Parathyroid adenoma (tissue), 2 donors: ENCODE measurements around the gene TMEM88.

ENCODE experiments used
- H2AFZ ChIP-seq: fragments of 300-600 bp; sonication (generic); one replicate; pipeline ENCODE4 v1.7.0; 2017; ENCODE audit warnings: antibody characterized with exemption, mild to moderate bottlenecking
- H3K27ac ChIP-seq: fragments of 300-600 bp; sonication (generic); one replicate; pipeline ENCODE4 v1.7.0; 2017
- H3K27me3 ChIP-seq: fragments of 300-600 bp; sonication (generic); one replicate; pipeline ENCODE4 v1.7.0; 2017; ENCODE audit warnings: low read length; ENCODE audit not compliant: control insufficient read depth, insufficient read depth
- H3K36me3 ChIP-seq: fragments of 300-600 bp; sonication (generic); one replicate; pipeline ENCODE4 v1.7.0; 2017; ENCODE audit warnings: low read length; ENCODE audit not compliant: control insufficient read depth, insufficient read depth
- H3K4me1 ChIP-seq: fragments of 300-600 bp; sonication (generic); one replicate; pipeline ENCODE4 v1.7.0; 2017; ENCODE audit warnings: control low read depth
- H3K4me2 ChIP-seq: fragments of 300-600 bp; sonication (generic); one replicate; pipeline ENCODE4 v1.7.0; 2017; ENCODE audit warnings: low read length
- H3K4me3 ChIP-seq: fragments of 300-600 bp; sonication (generic); one replicate; pipeline ENCODE4 v1.7.0; 2017; ENCODE audit warnings: low read depth, low read length
- H3K79me2 ChIP-seq: fragments of 300-600 bp; sonication (generic); one replicate; pipeline ENCODE4 v1.7.0; 2017; ENCODE audit warnings: control low read depth
- H3K9ac ChIP-seq: fragments of 300-600 bp; sonication (generic); one replicate; pipeline ENCODE4 v1.7.0; 2017; ENCODE audit warnings: mild to moderate bottlenecking
- H3K9me3 ChIP-seq: fragments of 300-600 bp; sonication (generic); one replicate; pipeline ENCODE4 v1.7.0; 2017; ENCODE audit warnings: low read length; ENCODE audit not compliant: control insufficient read depth
- TF ChIP-seq, protein P1 (sequence below): fragments of 300-600 bp; sonication (generic); IDR thresholded peaks from one replicate; pipeline ENCODE4 v1.7.0; 2017; ENCODE audit warnings: antibody characterized with exemption, mild to moderate bottlenecking
- donor health status: primary hyperparathyroidism.

Gene TMEM88

GRCh38 chr17:7883781-7884386 is 29.0 kb downstream of the TMEM88 start:
- Histone ChIP-seq H3K4me3 (peak overlapping the region; percentile 8), H3K27ac (peak overlapping the region; percentile 73)

DNA sequence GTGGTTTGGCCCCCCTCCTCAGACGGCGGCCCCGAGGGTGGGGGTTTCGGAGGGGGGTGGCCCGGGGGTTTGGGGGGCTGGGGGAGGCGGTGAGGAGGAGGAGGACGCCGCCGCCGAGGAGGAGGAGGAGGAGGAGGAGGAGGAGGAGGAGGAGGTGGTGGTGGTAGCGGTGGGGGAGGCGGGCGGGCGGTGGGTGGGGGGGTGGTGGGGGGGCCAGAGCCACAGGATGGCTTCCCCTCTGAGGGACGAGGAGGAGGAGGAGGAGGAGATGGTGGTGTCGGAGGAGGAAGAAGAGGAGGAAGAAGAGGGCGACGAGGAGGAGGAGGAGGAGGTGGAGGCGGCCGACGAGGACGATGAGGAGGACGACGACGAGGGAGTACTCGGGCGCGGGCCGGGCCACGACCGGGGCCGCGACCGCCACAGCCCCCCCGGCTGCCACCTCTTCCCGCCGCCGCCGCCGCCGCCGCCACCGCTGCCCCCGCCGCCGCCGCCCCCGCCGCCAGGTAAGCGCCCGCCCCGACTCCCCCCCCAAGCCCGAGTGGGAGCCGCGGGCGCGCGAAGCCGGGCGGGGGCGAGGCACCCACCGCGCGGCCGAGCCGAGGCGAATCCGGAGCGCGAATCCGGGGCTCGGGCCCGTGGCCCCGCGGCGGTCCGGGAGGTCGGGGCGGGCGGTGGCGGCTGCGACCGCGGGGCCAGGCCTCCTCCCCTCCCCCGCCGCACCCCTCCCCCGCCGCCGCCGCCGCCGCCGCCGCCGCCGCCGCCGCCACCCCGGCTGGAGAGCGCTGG is 29.9 kb downstream of the TMEM88 start:
- peaks cover 29% of the 10 kb centered on the region for H3K4me1 ChIP-seq
- H3K9ac ChIP-seq, result no peak overlapping the region
- no peak overlapping the region for H3K4me2 ChIP-seq
- no peaks in the 10 kb centered on the region for H3K36me3 ChIP-seq
- peak overlapping the region; percentile 85 for H3K27ac ChIP-seq
- H3K79me2 ChIP-seq, result no peaks in the 10 kb centered on the region
- TF ChIP-seq, protein P1, sequence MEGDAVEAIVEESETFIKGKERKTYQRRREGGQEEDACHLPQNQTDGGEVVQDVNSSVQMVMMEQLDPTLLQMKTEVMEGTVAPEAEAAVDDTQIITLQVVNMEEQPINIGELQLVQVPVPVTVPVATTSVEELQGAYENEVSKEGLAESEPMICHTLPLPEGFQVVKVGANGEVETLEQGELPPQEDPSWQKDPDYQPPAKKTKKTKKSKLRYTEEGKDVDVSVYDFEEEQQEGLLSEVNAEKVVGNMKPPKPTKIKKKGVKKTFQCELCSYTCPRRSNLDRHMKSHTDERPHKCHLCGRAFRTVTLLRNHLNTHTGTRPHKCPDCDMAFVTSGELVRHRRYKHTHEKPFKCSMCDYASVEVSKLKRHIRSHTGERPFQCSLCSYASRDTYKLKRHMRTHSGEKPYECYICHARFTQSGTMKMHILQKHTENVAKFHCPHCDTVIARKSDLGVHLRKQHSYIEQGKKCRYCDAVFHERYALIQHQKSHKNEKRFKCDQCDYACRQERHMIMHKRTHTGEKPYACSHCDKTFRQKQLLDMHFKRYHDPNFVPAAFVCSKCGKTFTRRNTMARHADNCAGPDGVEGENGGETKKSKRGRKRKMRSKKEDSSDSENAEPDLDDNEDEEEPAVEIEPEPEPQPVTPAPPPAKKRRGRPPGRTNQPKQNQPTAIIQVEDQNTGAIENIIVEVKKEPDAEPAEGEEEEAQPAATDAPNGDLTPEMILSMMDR, result no peak
- peak overlapping the region; percentile 81 for H3K4me3 ChIP-seq
- no peaks in the 10 kb centered on the region for H3K27me3 ChIP-seq
- H2AFZ ChIP-seq, result no peak overlapping the region
- H3K9me3 ChIP-seq, result no peaks in the 10 kb centered on the region

More at GRCh38 chr17:7883781-7884386, 29.0 kb downstream of the TMEM88 start:
- H3K79me2 ChIP-seq, result no peaks in the 10 kb centered on the region
- H3K36me3 ChIP-seq, result no peaks in the 10 kb centered on the region
- peaks cover 21% of the 10 kb centered on the region for H3K4me1 ChIP-seq
- H2AFZ ChIP-seq, result peak overlapping the region; percentile 44
- no peak overlapping the region for H3K9ac ChIP-seq
- TF ChIP-seq, protein P1, result no peak
- no peaks in the 10 kb centered on the region for H3K27me3 ChIP-seq
- H3K9me3 ChIP-seq, result no peaks in the 10 kb centered on the region
- H3K4me2 ChIP-seq, result peak overlapping the region; percentile 68

- no peaks in the 10 kb centered on the region for H3K27me3 ChIP-seq
- peaks cover 33% of the 10 kb centered on the region for H3K4me1 ChIP-seq
- H3K4me2 ChIP-seq, result peak overlapping the region; percentile 99
- H3K9ac ChIP-seq, result peak overlapping the region; percentile 48
- H3K27ac ChIP-seq, result peak overlapping the region; percentile 85
- H2AFZ ChIP-seq, result peak overlapping the region; percentile 68
- no peaks in the 10 kb centered on the region for H3K79me2 ChIP-seq
- H3K9me3 ChIP-seq, result no peaks in the 10 kb centered on the region
- TF ChIP-seq, protein P1, result no peak
- H3K36me3 ChIP-seq, result no peaks in the 10 kb centered on the region
- H3K4me3 ChIP-seq, result peak overlapping the region; percentile 81
Observed at GRCh38 chr17:7885367-7886226, 30.7 kb downstream of the TMEM88 start.

DNA sequence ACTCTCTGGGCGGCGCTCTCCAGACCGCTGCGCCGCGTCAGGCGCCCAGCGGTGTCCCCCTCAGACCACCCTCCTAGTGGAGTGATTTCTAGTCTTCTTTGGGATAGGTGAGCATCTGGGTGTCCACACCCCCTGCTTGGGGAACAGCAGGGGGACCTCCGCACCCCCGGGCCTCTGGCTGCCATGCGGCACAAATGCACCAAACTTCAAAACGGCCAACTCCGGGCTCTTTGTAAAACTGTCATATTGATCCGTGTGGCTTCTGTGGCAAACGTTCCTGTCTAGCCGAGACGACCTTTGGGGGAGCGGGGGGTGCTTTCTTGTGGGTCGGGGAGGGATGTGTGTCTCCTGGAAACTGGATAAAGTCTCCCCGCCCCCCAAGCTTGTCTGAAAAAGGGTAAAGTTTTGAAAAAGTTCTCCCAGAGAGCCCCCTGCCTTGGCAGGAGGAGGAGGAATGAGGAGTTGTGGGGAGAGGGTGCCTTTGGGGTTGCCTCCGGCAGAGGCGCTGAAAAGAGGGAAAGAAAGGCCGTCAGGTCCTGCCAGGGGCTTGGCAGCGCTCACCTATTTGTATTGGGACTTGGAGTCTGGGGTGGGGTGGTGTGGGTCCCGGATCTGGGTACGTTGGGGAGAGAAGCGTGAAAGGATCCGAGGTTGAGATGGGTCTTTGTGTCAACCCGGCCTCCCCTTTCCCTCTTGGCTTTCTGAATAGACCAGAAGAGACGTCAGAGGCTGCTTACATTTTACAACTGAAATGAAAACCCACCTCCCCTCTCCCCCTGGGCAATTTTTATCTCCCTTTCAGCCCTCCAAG is 31.6 kb downstream of the TMEM88 start:
- peak overlapping the region; percentile 68 for H2AFZ ChIP-seq
- H3K27me3 ChIP-seq, result no peaks in the 10 kb centered on the region
- H3K4me3 ChIP-seq, result peak overlapping the region; percentile 81
- H3K36me3 ChIP-seq, result no peaks in the 10 kb centered on the region
- H3K4me1 ChIP-seq, result peaks cover 33% of the 10 kb centered on the region
- peak overlapping the region; percentile 85 for H3K27ac ChIP-seq
- peak overlapping the region; percentile 48 for H3K9ac ChIP-seq
- peaks cover 5% of the 10 kb centered on the region for H3K79me2 ChIP-seq
- TF ChIP-seq, protein P1, result no peak
- no peaks in the 10 kb centered on the region for H3K9me3 ChIP-seq
- H3K4me2 ChIP-seq, result peak overlapping the region; percentile 99
